PC-9 (cell line): ENCODE data around the gene KISS1R. TPM values are rescaled to one million over a fixed set of nuclear protein-coding genes. Genes with fewer than 3 reads are reported as not detected.

ENCODE experiments used
- BruUV-seq: library from RNA; stranded (reverse); fragments of 400-500 nt; replicated peaks from 2 replicates; lab custom pipeline; 2021; lab: Mats Ljungman, UMichigan
- CTCF ChIA-PET: fragments of 300-600 bp; sonication (Branson Sonifier 250); formaldehyde crosslinking; loops from one replicate; lab custom pipeline; 2022; ENCODE audit warnings: antibody characterized with exemption; lab: Charles Lee
- POLR2A ChIA-PET: fragments of 300-600 bp; sonication (Branson Sonifier 250); formaldehyde crosslinking; loops from one replicate; lab custom pipeline; 2022; ENCODE audit warnings: antibody characterized with exemption; ENCODE audit not compliant: unreplicated experiment; lab: Charles Lee
- DNase-seq, 2 experiments: peaks; one replicate each; pipeline versions ENCODE4 v3.0.0 to v3.0.0-alpha.2; 2015 to 2022; ENCODE audit warnings: mixed read lengths in 1 of 2
- H2AFZ ChIP-seq: fragments of 200-600 bp; sonication (generic); 2 replicates; pipeline ENCODE4 v1.8.1; 2017; ENCODE audit warnings: antibody characterized with exemption
- H3F3A ChIP-seq: fragments of 200-600 bp; sonication (generic); 2 replicates; pipeline ENCODE4 v1.8.1; 2017; ENCODE audit warnings: antibody characterized with exemption, mild to moderate bottlenecking, low read depth; ENCODE audit not compliant: insufficient read depth
- H3K27ac ChIP-seq: fragments of 200-600 bp; sonication (generic); 2 replicates; pipeline ENCODE4 v1.6.1; 2016; ENCODE audit warnings: mixed run types
- H3K27me3 ChIP-seq: fragments of 200-600 bp; sonication (generic); 2 replicates; pipeline ENCODE4 v1.6.1; 2016; ENCODE audit warnings: low read depth, mixed run types; ENCODE audit not compliant: insufficient read depth
- H3K36me3 ChIP-seq: fragments of 200-600 bp; sonication (generic); 2 replicates; pipeline ENCODE4 v1.6.1; 2016; ENCODE audit warnings: low read depth, mixed run types
- H3K4me1 ChIP-seq: fragments of 200-600 bp; sonication (generic); replicated peaks from 2 replicates; pipeline ENCODE4 v1.6.1; 2016; ENCODE audit warnings: mixed run types; ENCODE audit not compliant: insufficient read depth
- H3K4me2 ChIP-seq: fragments of 200-600 bp; sonication (generic); 2 replicates; pipeline ENCODE4 v1.6.1; 2017; ENCODE audit warnings: mixed run types
- H3K4me3 ChIP-seq: fragments of 200-600 bp; sonication (generic); 2 replicates; pipeline ENCODE4 v1.6.1; 2016; ENCODE audit warnings: mixed run types
- H3K79me2 ChIP-seq: fragments of 200-600 bp; sonication (generic); 2 replicates; pipeline ENCODE4 v1.6.1; 2017; ENCODE audit warnings: low read depth, mixed run types
- H3K9me2 ChIP-seq: fragments of 200-600 bp; sonication (generic); 2 replicates; pipeline ENCODE4 v1.8.1; 2017; ENCODE audit warnings: mild to moderate bottlenecking; ENCODE audit not compliant: insufficient read depth
- H3K9me3 ChIP-seq: fragments of 200-600 bp; sonication (generic); 2 replicates; pipeline ENCODE4 v1.8.1; 2016; ENCODE audit warnings: low read depth; ENCODE audit not compliant: insufficient read depth
- H4K20me1 ChIP-seq: fragments of 200-600 bp; sonication (generic); 2 replicates; pipeline ENCODE4 v1.8.1; 2017; ENCODE audit not compliant: insufficient read depth
- CTCF ChIP-seq: fragments of 200-600 bp; sonication (generic); conservative IDR thresholded peaks from 2 replicates; pipeline ENCODE4 v1.6.1; 2017; ENCODE audit warnings: mixed run types, antibody characterized with exemption, mild to moderate bottlenecking, moderate library complexity
- EZH2 ChIP-seq: fragments of 200-600 bp; sonication (generic); IDR thresholded peaks from 2 replicates; pipeline ENCODE4 v1.8.0; 2017; ENCODE audit warnings: antibody characterized with exemption, low read depth
- intact Hi-C: fragments of 100-400 bp; cut with micrococcal nuclease; formaldehyde crosslinking; loops from one replicate; pipeline ENCODE4 v1.10.0; 2022; ENCODE audit not compliant: unreplicated experiment
- total RNA-seq: library from RNA; stranded (reverse); gene quantifications from 2 replicates; pipeline ENCODE4 v1.2.3, GENCODE V29; 2021

KISS1R gene
- total RNA-seq, 1 experiment from 2014 or later: not detected

DNA sequence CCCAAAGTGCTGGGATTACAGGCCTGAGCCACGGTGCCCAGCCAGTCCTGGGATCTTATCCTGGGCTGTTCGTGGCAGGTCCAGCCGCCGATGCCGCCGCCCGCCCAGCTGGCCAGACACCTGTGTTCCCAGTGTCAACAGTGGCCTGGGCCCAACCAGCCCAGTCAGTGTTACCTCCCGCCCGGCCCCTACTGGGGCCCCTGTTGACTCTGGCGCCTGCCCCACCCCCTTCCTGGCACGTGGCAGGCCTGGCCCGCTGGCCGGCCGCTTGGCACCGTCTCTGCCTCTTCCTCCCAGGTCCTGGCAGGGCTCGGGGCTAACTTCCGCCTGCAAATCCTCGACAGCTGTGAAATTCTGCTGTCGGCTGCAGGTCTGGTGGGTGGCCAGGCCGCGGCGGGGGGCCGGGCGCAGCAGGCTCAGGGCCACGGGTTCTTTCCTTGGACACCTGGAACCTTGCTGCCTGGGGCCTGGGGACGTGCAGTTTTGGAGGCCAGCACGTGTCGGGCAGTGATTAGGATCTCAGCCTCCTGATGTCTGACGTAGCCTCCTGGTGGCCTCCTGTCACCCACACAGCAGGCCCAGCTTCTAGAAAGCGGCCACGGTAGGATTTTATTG, 17.8 kb downstream of the KISS1R start:
- H3K4me2 ChIP-seq: no peak overlapping the region
- DNase-seq: peak in 1 of 2 experiments; percentile 95
- ChIA-PET CTCF (no interaction called here), POLR2A (interaction anchor here (0.5 kb wide), 1 partner anchor 22 kb away, joined by 6 read pairs; no protein-coding TSS in a partner anchor)
- H4K20me1 ChIP-seq: peaks cover 9% of the 10 kb centered on the region
- TF ChIP-seq CTCF (no peak), EZH2 (no peak)
- H3K9me3 ChIP-seq: no peaks in the 10 kb centered on the region
- no peak overlapping the region for H3K27ac ChIP-seq
- H3F3A ChIP-seq: peaks cover 8% of the 10 kb centered on the region; the same call in 1 of the 2 replicates
- intact Hi-C loops: no loop called here
- no peaks in the 10 kb centered on the region for H3K36me3 ChIP-seq
- H3K4me3 ChIP-seq: no peak overlapping the region
- no TSS peak for BruUV-seq
- H3K79me2 ChIP-seq: no peaks in the 10 kb centered on the region
- H3K9me2 ChIP-seq: no peaks in the 10 kb centered on the region
- H3K4me1 ChIP-seq: peaks cover 7% of the 10 kb centered on the region
- H2AFZ ChIP-seq: no peak overlapping the region
- no peaks in the 10 kb centered on the region for H3K27me3 ChIP-seq

- Histone ChIP-seq H3F3A (peaks cover 19% of the 10 kb centered on the region), H4K20me1 (peaks cover 15% of the 10 kb centered on the region), H3K4me2 (no peak overlapping the region), H3K36me3 (no peaks in the 10 kb centered on the region), H3K4me3 (no peak overlapping the region), H3K79me2 (no peaks in the 10 kb centered on the region), H3K4me1 (peaks cover 14% of the 10 kb centered on the region), H3K9me2 (no peaks in the 10 kb centered on the region), H2AFZ (no peak overlapping the region), H3K27me3 (no peaks in the 10 kb centered on the region), H3K27ac (no peak overlapping the region), H3K9me3 (no peaks in the 10 kb centered on the region)
- intact Hi-C loops: no loop called here
- DNase-seq: no peak
- BruUV-seq: no TSS peak
- TF ChIP-seq CTCF (no peak), EZH2 (no peak)
- ChIA-PET CTCF (no interaction called here), POLR2A (no interaction called here)
Measured at GRCh38 chr19:936175-936546, 19.0 kb downstream of the KISS1R start.

DNA sequence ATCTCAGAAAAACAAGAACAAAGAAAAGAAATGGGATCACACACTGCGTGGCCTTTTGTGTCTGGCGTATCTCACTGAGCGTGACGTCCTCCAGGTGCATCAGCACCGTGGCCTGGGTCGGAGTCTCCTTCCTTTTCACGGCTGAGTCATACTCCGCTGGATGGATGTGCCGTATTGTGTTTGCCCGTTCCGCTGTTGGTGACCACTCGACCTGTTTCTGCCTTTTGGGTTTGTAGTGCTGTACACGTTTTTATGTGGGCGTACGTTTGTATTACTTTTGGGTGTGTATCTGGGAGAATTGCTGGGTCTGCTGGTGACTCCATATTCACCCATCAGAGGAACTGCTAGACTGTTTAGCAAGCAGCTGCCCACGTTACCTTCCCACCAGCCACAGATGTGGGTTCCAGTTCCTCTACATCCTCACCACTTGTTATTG, 20.1 kb downstream of the KISS1R start:
- POLR2A ChIA-PET: interaction anchor here (0.6 kb wide), 1 partner anchor 19 kb away, joined by 3 read pairs; no protein-coding TSS in a partner anchor
- Histone ChIP-seq H3K9me2 (no peaks in the 10 kb centered on the region), H2AFZ (no peak overlapping the region), H3K27ac (no peak overlapping the region), H3K27me3 (no peaks in the 10 kb centered on the region), H3F3A (peaks cover 25% of the 10 kb centered on the region), H3K4me3 (no peak overlapping the region), H3K4me1 (peaks cover 19% of the 10 kb centered on the region), H3K9me3 (no peaks in the 10 kb centered on the region), H4K20me1 (peaks cover 25% of the 10 kb centered on the region), H3K4me2 (no peak overlapping the region), H3K79me2 (no peaks in the 10 kb centered on the region), H3K36me3 (no peaks in the 10 kb centered on the region)
- intact Hi-C loops: no loop called here
- no TSS peak for BruUV-seq
- CTCF ChIA-PET: no interaction called here
- DNase-seq: no peak
- TF ChIP-seq EZH2 (no peak), CTCF (no peak)
